HCT116 (cell line): ENCODE data around the gene CYTH2. TPM values are rescaled to one million over a fixed set of nuclear protein-coding genes. Genes with fewer than 3 reads are reported as not detected.

Experiments used
- ATAC-seq: fragments of 200-7000 bp; cut with Tn5 transposase; 2 replicates; pipeline ENCODE4 v1.9.1; 2020; ENCODE audit warnings: mild to moderate bottlenecking, moderate library complexity
- BruUV-seq: library from RNA; stranded (reverse); fragments of 400-500 nt; replicated peaks from 2 replicates; lab custom pipeline; 2021; lab: Mats Ljungman, UMichigan
- CTCF ChIA-PET: fragments of 300-600 bp; sonication (Branson Sonifier 250); formaldehyde crosslinking; loops from one replicate; lab custom pipeline; 2021; ENCODE audit warnings: antibody characterized with exemption; lab: Charles Lee
- POLR2A ChIA-PET: fragments of 300-600, 350-600 bp; sonication (Branson Sonifier 250); formaldehyde crosslinking; loops from one replicate; lab custom pipeline; 2021; ENCODE audit warnings: antibody characterized with exemption; lab: Charles Lee
- RAD21 ChIA-PET, 2 experiments: fragments of 300-600 bp; sonication (Branson Sonifier 250); formaldehyde crosslinking; loops; one replicate each; lab custom pipeline; 2023; ENCODE audit warnings: low total read pairs in 2 of 2; ENCODE audit not compliant: uncharacterized antibody in 2 of 2, unreplicated experiment in 2 of 2, low non-redundant PET in 1 of 2; lab: Charles Lee
- DNase-seq: peaks from one replicate; pipeline ENCODE4 v3.0.0-alpha.2; 2010; ENCODE audit warnings: low read depth, low spot score
- H2AFZ ChIP-seq: fragments of 200-600 bp; shearing (Covaris generic), sonication (generic); 2 replicates; pipeline ENCODE4 v1.6.1; 2017; ENCODE audit warnings: low read depth, mixed run types, mixed read lengths, antibody characterized with exemption, low read length; ENCODE audit not compliant: poor library complexity, severe bottlenecking
- H3K27ac ChIP-seq: 2 replicates; pipeline ENCODE4 v1.5.1; 2012; ENCODE audit warnings: low read depth, low read length
- H3K27me3 ChIP-seq: fragments of 200-600 bp; sonication (generic); 2 replicates; pipeline ENCODE4 v1.6.1; 2016; ENCODE audit warnings: mixed run types, low read length, mixed read lengths; ENCODE audit not compliant: insufficient read depth
- H3K36me3 ChIP-seq, 2 experiments: fragments of 200-500 bp in 1 of 2; fragments of 200-600 bp in 1 of 2; sonication (Bioruptor generic) in 1 of 2; sonication (generic) in 1 of 2; 2 replicates each; pipeline versions ENCODE4 v1.5.1 to v1.6.1; 2014 to 2016; ENCODE audit warnings: low read length in 2 of 2, inconsistent platforms in 1 of 2, mixed read lengths in 1 of 2, mixed run types in 1 of 2; ENCODE audit not compliant: insufficient read depth in 2 of 2, control insufficient read depth in 1 of 2
- H3K4me1 ChIP-seq, 2 experiments: fragments of 200-600 bp in 1 of 2; sonication (generic) in 1 of 2; 2 replicates each; pipeline versions ENCODE4 v1.5.1 to v1.6.1; 2012 to 2017; ENCODE audit warnings: low read length in 2 of 2, inconsistent platforms in 1 of 2, mild to moderate bottlenecking in 1 of 2, mixed read lengths in 1 of 2, mixed run types in 1 of 2, moderate library complexity in 1 of 2; ENCODE audit not compliant: insufficient read depth in 2 of 2, control insufficient read depth in 1 of 2
- H3K4me2 ChIP-seq: fragments of 200-600 bp; sonication (generic); 2 replicates; pipeline ENCODE4 v1.6.1; 2017; ENCODE audit warnings: mixed run types, low read length, mixed read lengths
- H3K4me3 ChIP-seq, 2 experiments: fragments of 200-600 bp in 1 of 2; sonication (generic) in 1 of 2; replicated peaks in 1 of 2; 2 replicates each; pipeline ENCODE4 v1.5.1; 2011 to 2016; ENCODE audit warnings: low read length in 2 of 2, control low read depth in 1 of 2, low read depth in 1 of 2, mild to moderate bottlenecking in 1 of 2, mixed read lengths in 1 of 2, mixed run types in 1 of 2
- H3K79me2 ChIP-seq: fragments of 200-600 bp; sonication (generic); 2 replicates; pipeline ENCODE4 v1.6.1; 2017; ENCODE audit warnings: mild to moderate bottlenecking, mixed run types, low read length, moderate library complexity, mixed read lengths; ENCODE audit not compliant: insufficient read depth
- H3K9ac ChIP-seq: fragments of 200-600 bp; sonication (generic); 2 replicates; pipeline ENCODE4 v1.6.1; 2016; ENCODE audit warnings: low read length, mixed read lengths
- H3K9me2 ChIP-seq: fragments of 200-600 bp; sonication (generic), shearing (Covaris generic); 2 replicates; pipeline ENCODE4 v1.6.1; 2017; ENCODE audit warnings: mixed run types, mild to moderate bottlenecking, moderate library complexity; ENCODE audit not compliant: insufficient read depth
- H3K9me3 ChIP-seq, 2 experiments: fragments of 200-500 bp in 1 of 2; fragments of 200-600 bp in 1 of 2; sonication (Bioruptor generic) in 1 of 2; sonication (generic) in 1 of 2; 2 replicates each; pipeline ENCODE4 v1.6.1; 2014 to 2017; ENCODE audit warnings: low read length in 2 of 2, mixed read lengths in 2 of 2, inconsistent platforms in 1 of 2, low read depth in 1 of 2, mild to moderate bottlenecking in 1 of 2, mixed run types in 1 of 2, moderate library complexity in 1 of 2; ENCODE audit not compliant: control insufficient read depth in 1 of 2, insufficient read depth in 1 of 2
- H4K20me1 ChIP-seq: fragments of 200-600 bp; sonication (generic), shearing (Covaris generic); 2 replicates; pipeline ENCODE4 v1.6.1; 2017; ENCODE audit warnings: mixed run types, mild to moderate bottlenecking, moderate library complexity; ENCODE audit not compliant: insufficient read depth
- CBX3 ChIP-seq: IDR thresholded peaks from 2 replicates; pipeline ENCODE4 v1.6.1; 2012; ENCODE audit warnings: low read depth
- CTCF ChIP-seq, 3 experiments: fragments of 200-600 bp in 1 of 3; sonication (generic) in 1 of 3; IDR thresholded peaks in 2 of 3; conservative IDR thresholded peaks in 1 of 3; 2 replicates each; pipeline ENCODE4 v1.5.1; 2012 to 2017; ENCODE audit warnings: low read depth in 2 of 3, low read length in 2 of 3, antibody characterized with exemption in 1 of 3, borderline replicate concordance in 1 of 3, control low read depth in 1 of 3, mild to moderate bottlenecking in 1 of 3, mixed read lengths in 1 of 3, mixed run types in 1 of 3, moderate library complexity in 1 of 3; ENCODE audit not compliant: insufficient read depth in 1 of 3
- EZH2 ChIP-seq: fragments of 200-600 bp; sonication (generic); IDR thresholded peaks from 2 replicates; pipeline ENCODE4 v1.6.1; 2017; ENCODE audit warnings: antibody characterized with exemption, mixed run types
- MAX ChIP-seq: IDR thresholded peaks from 2 replicates; pipeline ENCODE4 v1.6.1; 2012
- SP1 ChIP-seq: IDR thresholded peaks from 2 replicates; pipeline ENCODE4 v1.6.1; 2012; ENCODE audit warnings: low read depth
- SRF ChIP-seq: IDR thresholded peaks from 2 replicates; pipeline ENCODE4 v1.6.1; 2012; ENCODE audit warnings: low read depth
- YY1 ChIP-seq: IDR thresholded peaks from 2 replicates; pipeline ENCODE4 v1.6.1; 2011; ENCODE audit warnings: low read length, low read depth, moderate library complexity, mild to moderate bottlenecking; ENCODE audit not compliant: insufficient replicate concordance; ENCODE audit errors: extremely low read depth
- ZNF274 ChIP-seq: fragments of 200-500 bp; sonication (Bioruptor generic); IDR thresholded peaks from 2 replicates; pipeline ENCODE4 v1.6.1; 2014; ENCODE audit warnings: mild to moderate bottlenecking, low read depth, low read length, inconsistent platforms
- intact Hi-C: fragments of 100-400 bp; cut with micrococcal nuclease; formaldehyde crosslinking; loops from 2 replicates; pipeline ENCODE4 v1.10.0; 2022
- total RNA-seq: library from RNA; stranded (reverse); gene quantifications from one replicate; pipeline ENCODE4 v1.2.1, GENCODE V29; 2021; ENCODE audit not compliant: unreplicated experiment

Gene CYTH2
- total RNA-seq, 1 experiment from 2014 or later: 75.3 TPM

- intact Hi-C loops: loop anchor here (10.0 kb wide), 1 partner anchor 104 kb away; the partner anchor contains the start of genes GRIN2D and KDELR1
- no peak for ATAC-seq
- H3K27me3 ChIP-seq: no peaks in the 10 kb centered on the region
- H2AFZ ChIP-seq: no peak overlapping the region
- H3K9me3 ChIP-seq: no peaks in the 10 kb centered on the region
- no peaks in the 10 kb centered on the region for H3K9me2 ChIP-seq
- H3K27ac ChIP-seq: no peak overlapping the region
- no peaks in the 10 kb centered on the region; a peak in 1 of 4 replicates for H3K36me3 ChIP-seq
- POLR2A ChIA-PET: no interaction called here
- H4K20me1 ChIP-seq: no peaks in the 10 kb centered on the region
- DNase-seq: no peak
- no peak overlapping the region for H3K4me3 ChIP-seq
- RAD21 ChIA-PET: no interaction called here
- H3K4me1 ChIP-seq: peaks cover 21 to 56% of the 10 kb centered on the region in 2 experiments
- CTCF ChIA-PET: no interaction called here
- BruUV-seq: no TSS peak
- peaks cover 9% of the 10 kb centered on the region; the same call in 1 of the 2 replicates for H3K79me2 ChIP-seq
- TF ChIP-seq SRF (no peak), ZNF274 (no peak), MAX (no peak), YY1 (no peak), EZH2 (no peak), SP1 (no peak), CTCF (IDR thresholded peaks at IDR 0.05 in 2 of 3, conservative IDR thresholded peaks at IDR 0.05 in 1 of 3; ENCODE audit: borderline replicate concordance in 1 of 3, insufficient read depth in 1 of 3, low read depth in 2 of 3, low read length in 2 of 3) (no peak), CBX3 (no peak)
- TF ChIP-seq, all 23 proteins: peak for 0
- Histone ChIP-seq H3K4me2 (no peak overlapping the region), H3K9ac (no peak overlapping the region)
These were observed 29.6 kb downstream of the CYTH2 start for GRCh38 chr19:48498595-48499311.
